ENCODE measurements around the gene CA10. TPM values are rescaled to one million over a fixed set of nuclear protein-coding genes. Genes with fewer than 3 reads are reported as not detected.

The CA10 gene
- total RNA-seq, 1 donor = not detected

DNA sequence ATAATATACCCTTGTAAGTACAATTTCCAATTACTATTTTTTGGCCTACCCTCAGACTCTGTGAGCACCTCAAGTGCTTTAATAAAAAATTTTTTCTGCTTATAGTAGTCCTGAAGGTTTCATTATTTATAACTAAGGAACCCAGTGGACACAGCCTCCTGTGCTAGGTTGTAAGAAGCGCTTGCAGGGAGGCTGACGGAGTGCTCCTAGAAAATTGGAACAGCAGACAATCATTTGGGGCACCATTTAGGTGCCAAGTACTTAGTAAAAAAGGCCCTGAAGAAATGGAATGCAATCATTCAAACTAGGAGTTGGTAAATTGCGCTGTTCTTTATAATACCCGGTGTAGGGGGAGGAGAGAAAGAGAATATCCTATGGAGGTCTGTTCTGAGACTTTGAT is 19.8 kb downstream of the CA10 start:
- Histone ChIP-seq H3K27me3 (ENCODE audit: insufficient read depth, low read length) (no peaks in the 10 kb centered on the region), H3K79me2 (ENCODE audit: insufficient read depth, low read length) (no peaks in the 10 kb centered on the region), H2AFZ (ENCODE audit: low read length) (no peak overlapping the region), H3K4me2 (ENCODE audit: insufficient read depth, low read length) (no peak overlapping the region), H3K36me3 (ENCODE audit: insufficient read depth, low read length) (no peaks in the 10 kb centered on the region), H3K4me3 (ENCODE audit: insufficient read depth, low read length) (no peak overlapping the region), H3K27ac (ENCODE audit: low read depth, low read length) (no peak overlapping the region), H3K9me3 (ENCODE audit: low read depth, low read length) (no peaks in the 10 kb centered on the region), H4K20me1 (ENCODE audit: insufficient read depth, low read length) (no peaks in the 10 kb centered on the region), H3K4me1 (ENCODE audit: insufficient read depth, low read length) (no peaks in the 10 kb centered on the region)
- TF ChIP-seq, protein P1, sequence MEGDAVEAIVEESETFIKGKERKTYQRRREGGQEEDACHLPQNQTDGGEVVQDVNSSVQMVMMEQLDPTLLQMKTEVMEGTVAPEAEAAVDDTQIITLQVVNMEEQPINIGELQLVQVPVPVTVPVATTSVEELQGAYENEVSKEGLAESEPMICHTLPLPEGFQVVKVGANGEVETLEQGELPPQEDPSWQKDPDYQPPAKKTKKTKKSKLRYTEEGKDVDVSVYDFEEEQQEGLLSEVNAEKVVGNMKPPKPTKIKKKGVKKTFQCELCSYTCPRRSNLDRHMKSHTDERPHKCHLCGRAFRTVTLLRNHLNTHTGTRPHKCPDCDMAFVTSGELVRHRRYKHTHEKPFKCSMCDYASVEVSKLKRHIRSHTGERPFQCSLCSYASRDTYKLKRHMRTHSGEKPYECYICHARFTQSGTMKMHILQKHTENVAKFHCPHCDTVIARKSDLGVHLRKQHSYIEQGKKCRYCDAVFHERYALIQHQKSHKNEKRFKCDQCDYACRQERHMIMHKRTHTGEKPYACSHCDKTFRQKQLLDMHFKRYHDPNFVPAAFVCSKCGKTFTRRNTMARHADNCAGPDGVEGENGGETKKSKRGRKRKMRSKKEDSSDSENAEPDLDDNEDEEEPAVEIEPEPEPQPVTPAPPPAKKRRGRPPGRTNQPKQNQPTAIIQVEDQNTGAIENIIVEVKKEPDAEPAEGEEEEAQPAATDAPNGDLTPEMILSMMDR (IDR thresholded peaks at IDR 0.05; ENCODE audit: extremely low read depth, low read depth, low read length) = no peak
- no peak for DNase-seq (ENCODE audit: insufficient read length, low spot score, missing footprints)

DNA sequence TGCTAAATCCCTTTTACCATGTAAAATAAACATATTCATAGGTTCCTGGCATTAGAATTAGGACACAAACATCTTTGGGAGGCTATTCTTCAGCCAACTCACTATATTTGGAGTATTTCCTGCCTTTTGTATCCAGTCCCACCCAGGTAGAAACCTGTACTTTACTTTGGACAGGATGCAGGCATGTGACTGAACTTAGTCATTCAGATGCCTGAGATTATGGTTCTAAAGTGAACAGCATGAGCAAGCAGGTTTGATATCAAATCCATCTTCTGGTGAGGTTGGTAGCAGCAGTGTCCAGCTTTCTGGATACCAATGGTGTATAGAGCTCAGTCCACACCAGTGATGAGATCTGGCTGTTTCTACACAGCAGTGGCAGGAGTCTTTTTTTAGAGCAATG is 20.2 kb downstream of the CA10 start:
- H3K79me2 ChIP-seq (ENCODE audit: insufficient read depth, low read length) = no peaks in the 10 kb centered on the region
- no peaks in the 10 kb centered on the region for H4K20me1 ChIP-seq (ENCODE audit: insufficient read depth, low read length)
- no peaks in the 10 kb centered on the region for H3K9me3 ChIP-seq (ENCODE audit: low read depth, low read length)
- H3K27ac ChIP-seq (ENCODE audit: low read depth, low read length) = no peak overlapping the region
- H3K27me3 ChIP-seq (ENCODE audit: insufficient read depth, low read length) = no peaks in the 10 kb centered on the region
- no peak overlapping the region for H2AFZ ChIP-seq (ENCODE audit: low read length)
- no peaks in the 10 kb centered on the region for H3K36me3 ChIP-seq (ENCODE audit: insufficient read depth, low read length)
- no peaks in the 10 kb centered on the region for H3K4me1 ChIP-seq (ENCODE audit: insufficient read depth, low read length)
- TF ChIP-seq, protein P1 (IDR thresholded peaks at IDR 0.05; ENCODE audit: extremely low read depth, low read depth, low read length) = no peak
- no peak overlapping the region for H3K4me3 ChIP-seq (ENCODE audit: insufficient read depth, low read length)
- H3K4me2 ChIP-seq (ENCODE audit: insufficient read depth, low read length) = no peak overlapping the region
- no peak for DNase-seq (ENCODE audit: insufficient read length, low spot score, missing footprints)

DNA sequence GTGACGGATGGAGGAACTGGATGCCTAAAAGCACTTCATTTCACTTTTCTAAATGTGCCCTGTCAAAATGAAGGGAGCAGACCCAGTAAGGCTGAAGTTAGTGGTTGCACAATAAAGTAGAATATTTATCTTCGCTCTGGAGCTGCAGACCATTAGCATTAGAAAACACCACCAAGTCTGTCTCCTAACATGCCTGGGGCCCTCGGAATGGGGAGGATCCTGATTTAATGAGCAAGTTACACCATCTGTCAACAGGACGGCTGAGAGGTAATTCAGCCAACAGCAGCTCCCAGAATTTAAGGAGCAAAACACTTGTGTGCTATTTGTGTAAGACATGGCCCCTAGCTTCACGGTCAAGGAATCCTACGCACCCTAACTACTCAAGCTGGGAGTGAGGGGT is 22.3 kb downstream of the CA10 start:
- Histone ChIP-seq H3K27ac (ENCODE audit: low read depth, low read length) (no peak overlapping the region), H4K20me1 (ENCODE audit: insufficient read depth, low read length) (no peaks in the 10 kb centered on the region), H3K4me1 (ENCODE audit: insufficient read depth, low read length) (no peaks in the 10 kb centered on the region), H2AFZ (ENCODE audit: low read length) (no peak overlapping the region), H3K79me2 (ENCODE audit: insufficient read depth, low read length) (no peaks in the 10 kb centered on the region), H3K27me3 (ENCODE audit: insufficient read depth, low read length) (no peaks in the 10 kb centered on the region), H3K36me3 (ENCODE audit: insufficient read depth, low read length) (no peaks in the 10 kb centered on the region), H3K4me3 (ENCODE audit: insufficient read depth, low read length) (no peak overlapping the region), H3K4me2 (ENCODE audit: insufficient read depth, low read length) (no peak overlapping the region), H3K9me3 (ENCODE audit: low read depth, low read length) (no peaks in the 10 kb centered on the region)
- no peak for DNase-seq (ENCODE audit: insufficient read length, low spot score, missing footprints)
- TF ChIP-seq, protein P1 (IDR thresholded peaks at IDR 0.05; ENCODE audit: extremely low read depth, low read depth, low read length) = no peak

DNA sequence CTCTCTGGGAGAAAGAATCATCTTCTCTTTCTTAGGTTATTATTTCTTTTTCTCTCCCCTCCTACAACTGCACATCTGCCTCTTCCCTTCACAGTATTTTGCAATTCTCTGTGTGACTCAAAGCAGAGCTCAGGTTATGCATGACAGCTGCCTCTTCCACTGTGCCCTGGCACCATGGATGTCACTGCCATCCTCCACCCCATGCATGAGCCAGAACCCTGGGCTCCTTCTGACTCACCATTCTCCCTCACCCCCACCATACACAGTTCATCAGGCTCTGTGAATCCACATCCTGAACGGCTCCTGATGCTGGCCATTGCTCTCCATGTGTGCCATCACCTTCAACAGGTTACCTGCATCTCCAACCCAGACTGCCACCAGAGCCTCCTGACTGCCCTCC is 23.9 kb downstream of the CA10 start:
- no peak for DNase-seq (ENCODE audit: insufficient read length, low spot score, missing footprints)

More for the DNA sequence above, 23.9 kb downstream of the CA10 start:
- no peaks in the 10 kb centered on the region for H3K27me3 ChIP-seq (ENCODE audit: insufficient read depth, low read length)
- H3K36me3 ChIP-seq (ENCODE audit: insufficient read depth, low read length) = no peaks in the 10 kb centered on the region
- no peaks in the 10 kb centered on the region for H3K4me1 ChIP-seq (ENCODE audit: insufficient read depth, low read length)
- no peaks in the 10 kb centered on the region for H3K79me2 ChIP-seq (ENCODE audit: insufficient read depth, low read length)
- H4K20me1 ChIP-seq (ENCODE audit: insufficient read depth, low read length) = no peaks in the 10 kb centered on the region
- no peak overlapping the region for H3K4me3 ChIP-seq (ENCODE audit: insufficient read depth, low read length)
- no peak overlapping the region for H3K27ac ChIP-seq (ENCODE audit: low read depth, low read length)
- TF ChIP-seq, protein P1 (IDR thresholded peaks at IDR 0.05; ENCODE audit: extremely low read depth, low read depth, low read length) = no peak
- H2AFZ ChIP-seq (ENCODE audit: low read length) = no peak overlapping the region
- no peak overlapping the region for H3K4me2 ChIP-seq (ENCODE audit: insufficient read depth, low read length)
- no peaks in the 10 kb centered on the region for H3K9me3 ChIP-seq (ENCODE audit: low read depth, low read length)
